Daoy (cell line): ENCODE measurements around the gene BCL11B. TPM values are rescaled to one million over a fixed set of nuclear protein-coding genes. Genes with fewer than 3 reads are reported as not detected.

Source experiments
- DNase-seq: peaks from one replicate; pipeline ENCODE4 v3.0.0-alpha.2; 2015; ENCODE audit warnings: low read depth
- total RNA-seq: library from RNA; depleted of rRNA; stranded (reverse); fragments of >200 nt; shearing (Covaris generic); gene quantifications from 2 replicates; pipeline ENCODE4 v1.2.3, GENCODE V29; 2014

Gene BCL11B
- total RNA-seq, 1 experiment from 2014 or later: 4.4 TPM

GRCh38 chr14:99137913-99138571, 134.0 kb downstream of the BCL11B start:
- DNase-seq: no peak

GRCh38 chr14:99137001-99137700, 134.8 kb downstream of the BCL11B start:
- no peak for DNase-seq

- DNase-seq: no peak
Observed at GRCh38 chr14:99136401-99136800, 135.6 kb downstream of the BCL11B start.

GRCh38 chr14:99136047-99136400, 136.0 kb downstream of the BCL11B start:
- no peak for DNase-seq

GRCh38 chr14:99134516-99135046, 137.4 kb downstream of the BCL11B start:
- DNase-seq: peak; percentile 0

GRCh38 chr14:99133636-99134515, 138.1 kb downstream of the BCL11B start:
- DNase-seq: peak; percentile 2

- DNase-seq: no peak
Observed at GRCh38 chr14:99132821-99133635, 139.0 kb downstream of the BCL11B start.

GRCh38 chr14:99131632-99132271, 140.2 kb downstream of the BCL11B start:
- DNase-seq: no peak

- DNase-seq: no peak
Observed at GRCh38 chr14:99129998-99130397, 142.0 kb downstream of the BCL11B start.

GRCh38 chr14:99129211-99129696, 142.7 kb downstream of the BCL11B start:
- no peak for DNase-seq

- no peak for DNase-seq
Observed at GRCh38 chr14:99128185-99128584, 143.8 kb downstream of the BCL11B start.

- DNase-seq: peak; percentile 94
Observed at GRCh38 chr14:99127651-99128167, 144.3 kb downstream of the BCL11B start.

GRCh38 chr14:99125616-99126431, 146.2 kb downstream of the BCL11B start:
- peak; percentile 59 for DNase-seq

- no peak for DNase-seq
Observed at GRCh38 chr14:99125113-99125512, 146.9 kb downstream of the BCL11B start.

GRCh38 chr14:99124482-99125105, 147.4 kb downstream of the BCL11B start:
- no peak for DNase-seq

GRCh38 chr14:99123208-99123870, 148.7 kb downstream of the BCL11B start:
- DNase-seq: no peak

- peak; percentile 48 for DNase-seq
Observed at GRCh38 chr14:99122521-99123125, 149.4 kb downstream of the BCL11B start.

- no peak for DNase-seq
Observed at GRCh38 chr14:99121319-99121875, 150.6 kb downstream of the BCL11B start.
